DND-41 (cell line): ENCODE data around the gene ACAP3.

Experiments
- ATAC-seq: fragments of 200-7000 bp; cut with Tn5 transposase; 3 replicates; pipeline ENCODE4 v1.9.1; 2021; ENCODE audit warnings: low read depth; ENCODE audit not compliant: insufficient read depth
- DNase-seq: peaks from one replicate; pipeline ENCODE4 v3.0.0-alpha.2; 2020
- H2AFZ ChIP-seq: 2 replicates; pipeline ENCODE4 v1.6.0; 2012; ENCODE audit warnings: low read depth, low read length
- H3K27ac ChIP-seq: 2 replicates; pipeline ENCODE4 v1.5.1; 2012; ENCODE audit warnings: low read length, inconsistent platforms
- H3K27me3 ChIP-seq: fragments of 200-600 bp; sonication (generic); 2 replicates; pipeline ENCODE4 v1.6.0; 2012; ENCODE audit warnings: low read length, mild to moderate bottlenecking, inconsistent platforms; ENCODE audit not compliant: insufficient read depth, poor library complexity
- H3K36me3 ChIP-seq: 2 replicates; pipeline ENCODE4 v1.5.1; 2012; ENCODE audit warnings: low read length, inconsistent platforms; ENCODE audit not compliant: insufficient read depth
- H3K4me1 ChIP-seq: 2 replicates; pipeline ENCODE4 v1.5.1; 2012; ENCODE audit warnings: mild to moderate bottlenecking, low read length; ENCODE audit not compliant: insufficient read depth
- H3K4me2 ChIP-seq: 2 replicates; pipeline ENCODE4 v1.6.0; 2012; ENCODE audit warnings: mild to moderate bottlenecking, moderate library complexity, low read length, inconsistent platforms; ENCODE audit not compliant: insufficient read depth
- H3K4me3 ChIP-seq, 2 experiments: fragments of 200-600 bp in 1 of 2; shearing (Covaris generic) in 1 of 2; 2 replicates each; pipeline ENCODE4 v1.5.1; 2012 to 2016; ENCODE audit warnings: inconsistent platforms in 2 of 2, low read length in 2 of 2, mild to moderate bottlenecking in 2 of 2, low read depth in 1 of 2, moderate library complexity in 1 of 2
- H3K79me2 ChIP-seq: 2 replicates; pipeline ENCODE4 v1.6.0; 2012; ENCODE audit warnings: low read length, inconsistent platforms; ENCODE audit not compliant: insufficient read depth
- H3K9ac ChIP-seq: 2 replicates; pipeline ENCODE4 v1.6.0; 2012; ENCODE audit warnings: low read depth, mild to moderate bottlenecking, inconsistent platforms, low read length, moderate library complexity
- H3K9me3 ChIP-seq: 2 replicates; pipeline ENCODE4 v1.5.1; 2012; ENCODE audit warnings: low read length, moderate library complexity, mild to moderate bottlenecking, inconsistent platforms; ENCODE audit not compliant: insufficient read depth, severe bottlenecking
- H4K20me1 ChIP-seq: 2 replicates; pipeline ENCODE4 v1.6.0; 2012; ENCODE audit warnings: low read length; ENCODE audit not compliant: insufficient read depth
- CTCF ChIP-seq: IDR thresholded peaks from 2 replicates; pipeline ENCODE4 v1.5.1; 2012; ENCODE audit warnings: borderline replicate concordance, low read length, moderate library complexity, mild to moderate bottlenecking; ENCODE audit not compliant: poor library complexity, severe bottlenecking; ENCODE audit errors: extremely low read depth
- EZH2 ChIP-seq: IDR thresholded peaks from 3 replicates; pipeline ENCODE4 v1.6.1; 2012; ENCODE audit warnings: borderline replicate concordance, low read depth, mild to moderate bottlenecking, moderate library complexity, low read length, inconsistent platforms; ENCODE audit not compliant: severe bottlenecking

ACAP3 gene

GRCh38 chr1:1307923-1308755, at the start of gene ACAP3, which contains the start of gene PUSL1:
Gene ACAP3 (minus strand): TSS chr1:1307930. CDS start chr1:1307815, 115 bp downstream.
Gene PUSL1 (plus strand): TSS chr1:1308597. CDS start chr1:1308644, 47 bp downstream.
- Histone ChIP-seq H3K79me2 (peaks cover 70% of the 10 kb centered on the region), H3K4me1 (peaks cover 46% of the 10 kb centered on the region), H3K9ac (peak within 1 kb of the TSS; percentile 96), H3K27ac (peak within 1 kb of the TSS; percentile 86), H3K9me3 (no peaks in the 10 kb centered on the region), H2AFZ (peak within 1 kb of the TSS; percentile 87), H3K36me3 (peaks cover 44% of the 10 kb centered on the region), H3K4me3 (peak within 1 kb of the TSS; percentile 91 to 96), H3K27me3 (no peaks in the 10 kb centered on the region), H4K20me1 (peaks cover 57% of the 10 kb centered on the region), H3K4me2 (peak within 1 kb of the TSS; percentile 76)
- TF ChIP-seq CTCF = no peak
- no peak for TF ChIP-seq EZH2
- ATAC-seq (peak; percentile 72), DNase-seq (peak; percentile 91)

GRCh38 chr1:1356796-1357401, 49.2 kb upstream of the ACAP3 start:
- Histone ChIP-seq H3K4me3 (no peak overlapping the region), H3K79me2 (no peaks in the 10 kb centered on the region), H3K9ac (no peak overlapping the region), H3K27me3 (no peaks in the 10 kb centered on the region), H3K27ac (no peak overlapping the region), H2AFZ (no peak overlapping the region), H3K9me3 (no peaks in the 10 kb centered on the region), H3K4me1 (no peaks in the 10 kb centered on the region), H3K4me2 (no peak overlapping the region), H3K36me3 (no peaks in the 10 kb centered on the region), H4K20me1 (peaks cover 17% of the 10 kb centered on the region)
- 0 out of 3 replicates have a peak, but pooled peaks have one; percentile 8 for ATAC-seq
- TF ChIP-seq CTCF (no peak), EZH2 (no peak)
- no peak for DNase-seq

- Histone ChIP-seq H4K20me1 (peaks cover 22% of the 10 kb centered on the region), H3K4me2 (no peak overlapping the region), H3K4me1 (peaks cover 5% of the 10 kb centered on the region), H3K4me3 (no peak overlapping the region), H3K36me3 (no peaks in the 10 kb centered on the region), H3K9me3 (no peaks in the 10 kb centered on the region), H2AFZ (no peak overlapping the region), H3K27ac (no peak overlapping the region), H3K79me2 (no peaks in the 10 kb centered on the region), H3K27me3 (no peaks in the 10 kb centered on the region), H3K9ac (no peak overlapping the region)
- TF ChIP-seq CTCF = no peak
- TF ChIP-seq EZH2 = no peak
- DNase-seq (no peak), ATAC-seq (no peak)
Observed at GRCh38 chr1:1356166-1356795, 48.6 kb upstream of the ACAP3 start.
